ENCODE measurements around the gene EQTN. TPM values are rescaled to one million over a fixed set of nuclear protein-coding genes. Genes with fewer than 3 reads are reported as not detected.

The EQTN gene
- total RNA-seq, 4 donors from 2014 or later, result 0.32 TPM; not detected in 3

- no peak overlapping the region for H3K4me3 ChIP-seq
- no peak overlapping the region for H3K27ac ChIP-seq (replicated peaks in 1 of 4)
- peaks cover 0 to 15% (median 7%) of the 10 kb centered on the region in 4 donors for H3K4me1 ChIP-seq
- no peaks in the 10 kb centered on the region for H3K36me3 ChIP-seq
- TF ChIP-seq CTCF (IDR thresholded peaks at IDR 0.05) (no peak), POLR2A (IDR thresholded peaks at IDR 0.05; ENCODE audit: low read depth) (no peak), POLR2AphosphoS5 (IDR thresholded peaks at IDR 0.05) (peak in 1 of 2 donors; percentile 6), EP300 (IDR thresholded peaks at IDR 0.05) (no peak)
- no peaks in the 10 kb centered on the region for H3K9me3 ChIP-seq
- intact Hi-C loops (cut with DNase I), result no loop called here
- WGBS, result 65% methylated on average over 1 of the region's 1 CpG
- DNase-seq (ENCODE audit: extremely low spot score), result no peak
- H3K27me3 ChIP-seq, result no peaks in the 10 kb centered on the region
Measured at GRCh38 chr9:27278374-27278773, 18.6 kb downstream of the EQTN start.

DNA sequence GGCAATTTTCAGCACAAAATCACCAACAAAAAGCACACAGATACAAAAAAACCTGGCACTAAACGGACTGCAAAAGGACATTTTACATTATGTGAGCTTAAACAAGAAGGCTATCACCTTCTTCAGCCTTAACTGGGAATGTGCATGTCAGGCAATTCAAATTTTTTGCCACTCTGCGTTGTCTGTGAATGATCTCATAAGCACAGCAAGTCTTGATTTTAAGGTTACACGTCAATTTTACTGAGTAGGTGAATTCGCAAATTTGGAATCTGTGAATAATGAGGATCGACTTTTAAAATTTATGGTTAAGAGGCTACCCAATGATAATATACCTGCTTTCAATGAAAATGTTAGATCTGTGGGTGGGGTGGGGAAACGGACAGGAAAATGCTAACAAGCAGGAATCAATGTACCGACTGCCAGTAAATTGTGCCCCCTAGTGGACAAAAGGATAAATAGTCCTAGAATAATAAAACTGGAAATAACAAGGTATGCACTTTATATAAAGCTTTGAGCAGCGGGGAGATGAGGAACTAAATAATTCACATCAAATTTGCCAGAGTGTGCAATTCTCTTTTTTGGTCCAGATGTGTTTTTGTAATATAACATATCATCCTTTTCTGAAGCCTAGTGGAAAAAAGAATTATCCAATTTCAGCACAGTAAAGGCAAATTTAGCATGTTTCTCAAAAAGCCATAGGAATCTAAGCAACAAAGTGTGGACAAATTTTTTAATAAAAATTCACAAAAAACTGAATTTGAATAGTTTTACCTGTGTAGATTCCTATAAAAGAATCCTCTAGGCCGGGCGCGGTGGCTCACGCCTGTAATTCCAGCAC is 20.5 kb downstream of the EQTN start:
- intact Hi-C loops (cut with DNase I), result loop anchor here (2.0 kb wide), 1 partner anchor 244 kb away; no protein-coding TSS in a partner anchor
- WGBS, result 41% methylated on average over 12 of the region's 12 CpGs
- DNase-seq (ENCODE audit: extremely low spot score), result no peak

DNA sequence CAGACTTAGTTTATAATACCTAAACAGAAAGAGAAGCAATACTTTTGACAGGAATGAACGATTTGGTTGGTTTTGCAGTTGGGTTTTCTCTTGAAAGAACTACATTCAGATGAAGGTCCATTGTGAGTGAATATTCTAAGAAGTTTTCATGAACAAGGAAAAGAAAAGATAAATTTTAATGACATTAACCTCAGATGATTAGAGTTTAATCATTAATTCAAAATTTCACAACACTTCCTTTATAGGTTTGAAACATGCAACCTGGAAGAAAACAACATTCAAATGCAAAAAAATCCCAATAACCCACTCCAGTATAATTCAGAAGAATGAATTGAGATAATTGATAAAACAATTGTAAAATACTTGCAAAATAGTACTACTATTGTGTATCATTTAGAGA is 23.8 kb downstream of the EQTN start:
- no peak for TF ChIP-seq CTCF (IDR thresholded peaks at IDR 0.05)
- TF ChIP-seq POLR2AphosphoS5 (IDR thresholded peaks at IDR 0.05), result no peak
- no peak for TF ChIP-seq POLR2A (IDR thresholded peaks at IDR 0.05; ENCODE audit: low read depth)
- no peak for TF ChIP-seq EP300 (IDR thresholded peaks at IDR 0.05)
- Histone ChIP-seq H3K9me3 (no peaks in the 10 kb centered on the region), H3K27me3 (no peaks in the 10 kb centered on the region), H3K4me1 (peaks cover 0 to 9% (median 7%) of the 10 kb centered on the region in 4 donors), H3K4me3 (no peak overlapping the region), H3K27ac (replicated peaks in 1 of 4) (no peak overlapping the region), H3K36me3 (no peaks in the 10 kb centered on the region)
- DNase-seq (ENCODE audit: extremely low spot score), result no peak
- intact Hi-C loops (cut with DNase I), result no loop called here
- WGBS, result 70% methylated on average over 1 of the region's 1 CpG

More for the DNA sequence above, 20.5 kb downstream of the EQTN start:
- Histone ChIP-seq H3K9me3 (no peaks in the 10 kb centered on the region), H3K27me3 (no peaks in the 10 kb centered on the region), H3K4me1 (peaks cover 0 to 15% (median 7%) of the 10 kb centered on the region in 4 donors), H3K36me3 (no peaks in the 10 kb centered on the region), H3K27ac (replicated peaks in 1 of 4) (no peak overlapping the region), H3K4me3 (peak overlapping the region in 3 of 4 donors; percentile 4 to 41 (median 16))
- TF ChIP-seq POLR2A (IDR thresholded peaks at IDR 0.05; ENCODE audit: low read depth) (no peak), CTCF (IDR thresholded peaks at IDR 0.05) (peak; percentile 72 to 84 (median 77))

DNA sequence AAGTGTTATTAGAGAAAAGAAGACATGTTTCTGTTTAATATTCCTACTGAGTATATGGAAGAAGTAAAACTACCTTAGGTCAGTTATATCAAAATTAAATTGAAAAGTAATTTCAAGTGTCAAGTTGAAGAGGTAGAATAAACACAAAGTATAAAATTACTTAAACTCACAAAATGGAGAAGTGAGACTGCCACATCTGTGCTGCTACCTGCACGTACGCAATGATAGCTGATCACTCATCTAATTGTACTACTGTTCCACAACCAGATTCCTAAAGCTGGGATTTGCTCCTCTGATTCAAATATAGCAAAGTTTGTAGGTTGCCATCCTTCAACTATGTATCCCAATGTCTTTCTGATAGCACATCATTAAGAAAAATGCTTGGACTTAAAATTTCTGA is 24.8 kb downstream of the EQTN start:
- WGBS, result 94% methylated on average over 2 of the region's 2 CpGs
- Histone ChIP-seq H3K27me3 (no peaks in the 10 kb centered on the region), H3K27ac (replicated peaks in 1 of 4) (no peak overlapping the region), H3K4me3 (no peak overlapping the region), H3K4me1 (peaks cover 0 to 9% (median 7%) of the 10 kb centered on the region in 4 donors), H3K9me3 (no peaks in the 10 kb centered on the region), H3K36me3 (no peaks in the 10 kb centered on the region)
- TF ChIP-seq POLR2A (IDR thresholded peaks at IDR 0.05; ENCODE audit: low read depth), result no peak
- no peak for TF ChIP-seq CTCF (IDR thresholded peaks at IDR 0.05)
- no peak for TF ChIP-seq EP300 (IDR thresholded peaks at IDR 0.05)
- TF ChIP-seq POLR2AphosphoS5 (IDR thresholded peaks at IDR 0.05), result no peak
- intact Hi-C loops (cut with DNase I), result no loop called here
- no peak for DNase-seq (ENCODE audit: extremely low spot score)

Measured in esophagus muscularis mucosa (tissue), 4 donors.